Measurements from ENCODE around the gene API5.

GRCh38 chr11:43384393-43384792 lies 72.6 kb downstream of the API5 start:
- TF ChIP-seq CTCF (IDR thresholded peaks at IDR 0.05) (no peak), POLR2A (IDR thresholded peaks at IDR 0.05) (no peak), EP300 (IDR thresholded peaks at IDR 0.05) (no peak)

Measured in ovary (tissue), 3 donors.